SK-N-SH treated with all-trans-retinoic acid at 6 μM for 48 hours (cell line): Measurements from ENCODE around the gene SYCP2.

Experiments used
- ATAC-seq: fragments of 200-7000 bp; cut with Tn5 transposase; 3 replicates; pipeline ENCODE4 v1.9.1; 2020; ENCODE audit warnings: mild to moderate bottlenecking, moderate library complexity
- ARNTL ChIP-seq: fragments of 450-650 bp; formaldehyde crosslinking; IDR thresholded peaks from 2 replicates; pipeline ENCODE4 v1.5.0; 2020; ENCODE audit warnings: low read depth, mild to moderate bottlenecking, moderate library complexity, borderline replicate concordance
- BACH2 ChIP-seq: fragments of 250-450 bp; sonication (Bioruptor Pico); IDR thresholded peaks from 2 replicates; pipeline ENCODE4 v1.9.0; 2021; ENCODE audit warnings: mild to moderate bottlenecking, borderline replicate concordance
- CSDC2 ChIP-seq: fragments of 250-450 bp; sonication (Bioruptor Pico); IDR thresholded peaks from 2 replicates; pipeline ENCODE4 v1.5.0; 2020; ENCODE audit warnings: mild to moderate bottlenecking, moderate library complexity
- CSRNP3 ChIP-seq: fragments of 250-450 bp; sonication (Bioruptor Pico); IDR thresholded peaks from 2 replicates; pipeline ENCODE4 v1.5.1; 2021; ENCODE audit warnings: mild to moderate bottlenecking, moderate library complexity
- ESRRG ChIP-seq: fragments of 250-450 bp; sonication (Bioruptor Pico); IDR thresholded peaks from 2 replicates; pipeline ENCODE4 v1.6.1; 2021; ENCODE audit warnings: mild to moderate bottlenecking
- PPARA ChIP-seq: fragments of 250-450 bp; sonication (Bioruptor Pico); IDR thresholded peaks from 2 replicates; pipeline ENCODE4 v1.5.0; 2020; ENCODE audit warnings: mild to moderate bottlenecking, borderline replicate concordance
- SNAI2 ChIP-seq: fragments of 250-450 bp; sonication (Bioruptor Pico); IDR thresholded peaks from 2 replicates; pipeline ENCODE4 v1.5.0; 2020; ENCODE audit warnings: mild to moderate bottlenecking, moderate library complexity
- TCF4 ChIP-seq: fragments of 250-450 bp; sonication (Bioruptor Pico); IDR thresholded peaks from 2 replicates; pipeline ENCODE4 v1.8.0; 2021; ENCODE audit warnings: mild to moderate bottlenecking, moderate library complexity, borderline replicate concordance
- TOX ChIP-seq: fragments of 250-450 bp; sonication (Bioruptor Pico); IDR thresholded peaks from 2 replicates; pipeline ENCODE4 v1.8.0; 2021; ENCODE audit warnings: mild to moderate bottlenecking, moderate library complexity, borderline replicate concordance
- ZC3H10 ChIP-seq: fragments of 250-450 bp; sonication (Bioruptor Pico); IDR thresholded peaks from 2 replicates; pipeline ENCODE4 v1.5.1; 2021; ENCODE audit warnings: mild to moderate bottlenecking, moderate library complexity
- ZFP3 ChIP-seq: fragments of 250-450 bp; sonication (Bioruptor Pico); IDR thresholded peaks from 2 replicates; pipeline ENCODE4 v1.5.0; 2020; ENCODE audit warnings: mild to moderate bottlenecking, moderate library complexity
- ZNF565 ChIP-seq: fragments of 450-650 bp; formaldehyde crosslinking; conservative IDR thresholded peaks from 2 replicates; pipeline ENCODE4 v1.5.0; 2020; ENCODE audit warnings: low read depth, mild to moderate bottlenecking, moderate library complexity
- ZNF70 ChIP-seq: fragments of 450-650 bp; formaldehyde crosslinking; IDR thresholded peaks from 2 replicates; pipeline ENCODE4 v1.5.0; 2020; ENCODE audit warnings: mild to moderate bottlenecking, moderate library complexity
- ZNF8 ChIP-seq: fragments of 450-650 bp; formaldehyde crosslinking; IDR thresholded peaks from 2 replicates; pipeline ENCODE4 v1.5.0; 2020; ENCODE audit warnings: mild to moderate bottlenecking, moderate library complexity
- TF ChIP-seq, protein P1 (sequence below): fragments of 250-450 bp; sonication (Bioruptor Pico); IDR thresholded peaks from 2 replicates; pipeline ENCODE4 v1.5.1; 2020; ENCODE audit warnings: low read depth, mild to moderate bottlenecking, moderate library complexity
- TF ChIP-seq, protein P2 (sequence below): fragments of 250-450 bp; sonication (Bioruptor Pico); IDR thresholded peaks from 2 replicates; pipeline ENCODE4 v1.8.0; 2021; ENCODE audit warnings: low read depth, mild to moderate bottlenecking, moderate library complexity, borderline replicate concordance

Gene SYCP2

DNA sequence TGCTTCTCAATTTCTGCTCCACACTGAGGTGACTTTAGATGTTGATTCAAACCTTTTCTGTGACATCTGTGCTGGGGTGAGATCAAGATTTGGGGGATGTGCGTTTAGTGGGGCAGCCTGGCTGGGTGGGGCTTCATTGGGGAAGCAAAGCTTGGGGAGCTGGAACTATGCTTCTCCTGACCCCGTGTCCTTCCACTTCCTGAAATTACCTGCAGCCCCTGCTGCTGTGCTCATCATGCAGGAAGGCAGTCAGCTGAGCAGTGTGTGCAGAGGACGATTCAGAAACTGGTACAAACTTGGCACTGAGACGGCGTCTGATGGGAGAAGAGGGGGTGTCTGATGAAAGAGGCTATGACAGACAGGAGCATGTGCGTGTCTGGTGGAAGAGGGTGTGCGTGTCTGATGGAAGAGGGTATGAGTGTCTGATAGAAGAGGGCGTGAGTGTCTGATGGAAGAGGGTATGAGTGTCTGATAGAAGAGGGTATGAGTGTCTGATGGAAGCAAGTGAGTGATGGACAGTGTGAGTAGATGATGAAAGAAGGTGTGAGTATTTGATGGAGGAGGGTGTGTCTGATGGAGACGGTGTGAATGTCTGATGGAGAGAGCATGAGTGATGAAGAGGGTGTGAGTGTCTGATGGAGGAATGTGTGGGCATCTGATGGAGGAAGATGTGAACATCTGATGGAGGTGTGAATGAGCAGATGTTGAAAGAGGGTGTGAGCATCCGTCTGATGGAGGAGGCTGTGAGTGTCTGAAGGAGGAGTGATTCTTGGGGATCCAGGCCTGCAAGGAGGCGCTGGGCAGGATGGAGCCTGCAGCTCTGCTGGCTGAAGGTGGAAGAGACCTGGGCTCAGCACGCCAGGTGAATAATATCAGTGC, 103.4 kb downstream of the SYCP2 start:
- no peak for ATAC-seq
- TF ChIP-seq ZNF565 (CRISPR knock-in tag) (no peak), CSRNP3 (CRISPR knock-in tag) (no peak), SNAI2 (CRISPR knock-in tag) (no peak), ZFP3 (CRISPR knock-in tag) (no peak), TOX (CRISPR knock-in tag) (no peak), BACH2 (CRISPR knock-in tag) (no peak), ARNTL (CRISPR knock-in tag) (no peak), ESRRG (CRISPR knock-in tag) (no peak), ZNF70 (CRISPR knock-in tag) (no peak), PPARA (CRISPR knock-in tag) (no peak)
- TF ChIP-seq, protein P1, sequence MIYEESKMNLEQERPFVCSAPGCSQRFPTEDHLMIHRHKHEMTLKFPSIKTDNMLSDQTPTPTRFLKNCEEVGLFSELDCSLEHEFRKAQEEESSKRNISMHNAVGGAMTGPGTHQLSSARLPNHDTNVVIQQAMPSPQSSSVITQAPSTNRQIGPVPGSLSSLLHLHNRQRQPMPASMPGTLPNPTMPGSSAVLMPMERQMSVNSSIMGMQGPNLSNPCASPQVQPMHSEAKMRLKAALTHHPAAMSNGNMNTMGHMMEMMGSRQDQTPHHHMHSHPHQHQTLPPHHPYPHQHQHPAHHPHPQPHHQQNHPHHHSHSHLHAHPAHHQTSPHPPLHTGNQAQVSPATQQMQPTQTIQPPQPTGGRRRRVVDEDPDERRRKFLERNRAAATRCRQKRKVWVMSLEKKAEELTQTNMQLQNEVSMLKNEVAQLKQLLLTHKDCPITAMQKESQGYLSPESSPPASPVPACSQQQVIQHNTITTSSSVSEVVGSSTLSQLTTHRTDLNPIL (CRISPR knock-in tag), result no peak
- TF ChIP-seq, all 23 proteins: peak for 0

- TF ChIP-seq ARNTL (CRISPR knock-in tag) (no peak), ZNF70 (CRISPR knock-in tag) (no peak), ZNF565 (CRISPR knock-in tag) (no peak), ZC3H10 (CRISPR knock-in tag) (no peak), TOX (CRISPR knock-in tag) (no peak), BACH2 (CRISPR knock-in tag) (no peak), SNAI2 (CRISPR knock-in tag) (no peak), ZNF8 (CRISPR knock-in tag) (no peak), TCF4 (no peak)
- TF ChIP-seq, protein P2, sequence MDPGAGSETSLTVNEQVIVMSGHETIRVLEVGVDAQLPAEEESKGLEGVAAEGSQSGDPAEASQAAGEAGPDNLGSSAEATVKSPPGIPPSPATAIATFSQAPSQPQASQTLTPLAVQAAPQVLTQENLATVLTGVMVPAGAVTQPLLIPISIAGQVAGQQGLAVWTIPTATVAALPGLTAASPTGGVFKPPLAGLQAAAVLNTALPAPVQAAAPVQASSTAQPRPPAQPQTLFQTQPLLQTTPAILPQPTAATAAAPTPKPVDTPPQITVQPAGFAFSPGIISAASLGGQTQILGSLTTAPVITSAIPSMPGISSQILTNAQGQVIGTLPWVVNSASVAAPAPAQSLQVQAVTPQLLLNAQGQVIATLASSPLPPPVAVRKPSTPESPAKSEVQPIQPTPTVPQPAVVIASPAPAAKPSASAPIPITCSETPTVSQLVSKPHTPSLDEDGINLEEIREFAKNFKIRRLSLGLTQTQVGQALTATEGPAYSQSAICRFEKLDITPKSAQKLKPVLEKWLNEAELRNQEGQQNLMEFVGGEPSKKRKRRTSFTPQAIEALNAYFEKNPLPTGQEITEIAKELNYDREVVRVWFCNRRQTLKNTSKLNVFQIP (CRISPR knock-in tag), result no peak
- TF ChIP-seq, protein P1 (CRISPR knock-in tag), result no peak
- ATAC-seq, result no peak
Observed at GRCh38 chr20:59829054-59829785, 104.2 kb downstream of the SYCP2 start.

DNA sequence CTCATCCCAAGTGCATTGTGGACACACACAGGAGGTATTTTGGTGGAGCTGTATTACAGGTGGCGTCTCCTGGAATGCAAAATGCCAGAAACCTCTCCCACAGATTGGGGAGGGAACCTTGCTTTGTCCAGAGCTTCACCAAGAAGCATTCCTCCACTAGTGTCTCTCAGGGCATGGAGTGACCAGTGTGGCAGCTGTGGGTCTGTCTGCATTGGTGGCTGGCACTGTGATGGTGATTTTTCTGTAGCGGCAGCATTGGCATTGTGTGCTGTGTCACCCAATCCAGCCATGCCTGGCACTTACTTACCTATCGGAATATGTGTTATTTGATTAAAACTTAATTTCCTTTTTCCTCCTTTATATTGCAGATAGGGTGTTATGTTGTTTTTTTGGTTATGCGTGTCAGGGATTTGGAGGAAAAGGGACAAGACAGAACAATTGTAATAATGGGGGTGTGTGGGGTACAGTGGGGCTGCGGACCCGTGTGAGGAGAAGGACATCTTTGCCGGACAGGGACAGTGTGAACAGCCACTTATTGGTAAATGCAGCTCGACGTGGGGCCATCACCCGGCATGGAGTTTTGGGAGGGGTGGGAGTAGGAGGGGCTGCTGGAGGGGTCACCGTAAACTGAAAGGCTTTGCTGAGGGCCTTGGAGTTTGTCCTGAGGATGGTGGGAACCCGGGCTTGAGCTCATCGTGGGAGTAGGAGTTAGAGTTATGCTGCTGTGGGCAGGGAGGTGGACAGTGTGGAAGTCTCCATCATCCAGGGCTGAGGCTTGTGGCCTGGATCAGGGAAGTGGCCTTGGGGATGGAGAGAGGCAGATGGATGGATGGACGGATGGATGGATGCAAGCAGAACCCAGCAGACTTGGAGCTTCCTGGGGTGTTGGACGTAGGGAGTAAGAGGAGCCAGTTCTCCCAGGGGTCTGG, 105.0 kb downstream of the SYCP2 start:
- TF ChIP-seq CSDC2, result no peak
- no peak for TF ChIP-seq ZFP3 (CRISPR knock-in tag)
- no peak for TF ChIP-seq ZNF70 (CRISPR knock-in tag)
- TF ChIP-seq TOX (CRISPR knock-in tag), result no peak
- no peak for TF ChIP-seq TCF4
- ATAC-seq, result no peak
